CD4-positive, alpha-beta T cell treated with Interleukin-4 for 4 hours (primary cell): ENCODE measurements around the gene NEIL3.

Experiments
- DNase-seq: peaks from one replicate; pipeline ENCODE4 v3.0.0-alpha.2; 2020

The NEIL3 gene

GRCh38 chr4:177374966-177375365 lies 65.3 kb downstream of the NEIL3 start:
- no peak for DNase-seq

- no peak for DNase-seq
Measured at GRCh38 chr4:177375372-177375771, 65.7 kb downstream of the NEIL3 start.

GRCh38 chr4:177376024-177376423 lies 66.3 kb downstream of the NEIL3 start:
- no peak for DNase-seq

- no peak for DNase-seq
Measured at GRCh38 chr4:177380730-177381287, 71.1 kb downstream of the NEIL3 start.

- DNase-seq, result no peak
Measured at GRCh38 chr4:177381762-177382310, 72.2 kb downstream of the NEIL3 start.

- no peak for DNase-seq
Measured at GRCh38 chr4:177384856-177385397, 75.3 kb downstream of the NEIL3 start.

GRCh38 chr4:177385576-177386277 lies 76.1 kb downstream of the NEIL3 start:
- DNase-seq, result no peak

- DNase-seq, result no peak
Measured at GRCh38 chr4:177386278-177386815, 76.7 kb downstream of the NEIL3 start.

GRCh38 chr4:177391287-177391686 lies 81.6 kb downstream of the NEIL3 start:
- no peak for DNase-seq

GRCh38 chr4:177391953-177392352 lies 82.3 kb downstream of the NEIL3 start:
- DNase-seq, result no peak

GRCh38 chr4:177393236-177393635 lies 83.6 kb downstream of the NEIL3 start:
- DNase-seq, result no peak

- DNase-seq, result no peak
Measured at GRCh38 chr4:177396352-177396751, 86.7 kb downstream of the NEIL3 start.

- no peak for DNase-seq
Measured at GRCh38 chr4:177400030-177400429, 90.4 kb downstream of the NEIL3 start.

- DNase-seq, result peak; percentile 6
Measured at GRCh38 chr4:177401658-177402273, 92.1 kb downstream of the NEIL3 start.

- DNase-seq, result no peak
Measured at GRCh38 chr4:177403746-177404145, 94.1 kb downstream of the NEIL3 start.

GRCh38 chr4:177404342-177404741 lies 94.7 kb downstream of the NEIL3 start:
- no peak for DNase-seq

- no peak for DNase-seq
Measured at GRCh38 chr4:177404986-177405385, 95.3 kb downstream of the NEIL3 start.

GRCh38 chr4:177405508-177405907 lies 95.8 kb downstream of the NEIL3 start:
- DNase-seq, result no peak

GRCh38 chr4:177408023-177408422 lies 98.3 kb downstream of the NEIL3 start:
- DNase-seq, result no peak

GRCh38 chr4:177410566-177410965 lies 100.9 kb downstream of the NEIL3 start:
- no peak for DNase-seq

GRCh38 chr4:177411996-177412395 lies 102.3 kb downstream of the NEIL3 start:
- no peak for DNase-seq
